GM19397 (cell line): Measurements from ENCODE around the gene ZMYM4.
"Not testable (repeated sequence)": the region's sequence is repeated elsewhere in the genome, so short reads cannot be mapped to it uniquely, and the experiment has no call there.

Source experiments
- ATAC-seq: cut with Tn5 transposase; IDR thresholded peaks from one replicate; pipeline ENCODE4 v1.9.1; 2021; ENCODE audit warnings: mild to moderate bottlenecking, moderate library complexity; ENCODE audit not compliant: unreplicated experiment

ZMYM4 gene

GRCh38 chr1:35320937-35321336 lies 52.4 kb downstream of the ZMYM4 start:
- no peak for ATAC-seq

DNA sequence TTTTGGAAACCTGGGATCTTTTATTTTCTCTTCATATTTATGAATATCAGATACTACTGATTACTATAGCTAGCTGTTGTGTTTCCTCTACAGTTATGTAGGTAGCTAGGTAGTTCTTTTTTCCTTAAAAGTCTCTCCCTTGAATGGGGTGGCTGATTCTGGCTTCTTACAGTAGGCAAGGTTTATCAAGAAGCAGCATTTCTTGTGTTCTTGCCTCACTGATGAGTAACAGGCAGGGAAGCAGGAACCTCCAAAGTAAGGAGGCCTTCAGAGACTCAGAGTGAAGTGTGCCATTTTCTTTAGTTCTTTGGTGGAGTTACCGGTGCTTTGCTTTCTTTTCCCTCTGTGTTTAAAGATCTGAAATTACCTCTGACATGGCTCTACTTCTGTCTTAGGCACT lies 56.0 kb downstream of the ZMYM4 start:
- no peak for ATAC-seq

GRCh38 chr1:35326246-35326866 lies 57.8 kb downstream of the ZMYM4 start:
- ATAC-seq, result no peak

GRCh38 chr1:35331618-35332017 lies 63.1 kb downstream of the ZMYM4 start:
- not testable (repeated sequence) for ATAC-seq

GRCh38 chr1:35334485-35334884 lies 66.0 kb downstream of the ZMYM4 start:
- no peak for ATAC-seq

- ATAC-seq, result no peak
Measured at GRCh38 chr1:35340519-35340918, 72.0 kb downstream of the ZMYM4 start.

GRCh38 chr1:35345439-35345981 lies 77.0 kb downstream of the ZMYM4 start:
- ATAC-seq, result no peak

DNA sequence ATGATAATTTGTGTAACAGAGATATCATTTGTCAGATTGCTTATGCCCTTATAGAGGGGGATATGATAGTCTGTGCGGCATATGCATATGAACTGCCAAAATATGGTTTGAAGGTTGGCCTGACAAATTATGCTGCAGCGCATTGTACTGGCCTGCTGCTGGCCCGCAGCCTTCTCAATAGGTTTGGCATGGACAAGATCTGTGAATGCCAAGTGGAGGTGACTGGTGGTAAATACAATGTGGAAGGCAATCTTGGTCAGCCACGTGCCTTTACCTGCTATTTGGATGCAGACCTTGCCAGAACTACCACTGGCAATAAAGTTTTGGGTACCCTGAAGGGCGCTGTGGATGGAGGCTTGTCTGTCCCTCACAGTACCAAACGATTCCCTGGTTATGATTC lies 82.4 kb downstream of the ZMYM4 start:
- no peak for ATAC-seq

DNA sequence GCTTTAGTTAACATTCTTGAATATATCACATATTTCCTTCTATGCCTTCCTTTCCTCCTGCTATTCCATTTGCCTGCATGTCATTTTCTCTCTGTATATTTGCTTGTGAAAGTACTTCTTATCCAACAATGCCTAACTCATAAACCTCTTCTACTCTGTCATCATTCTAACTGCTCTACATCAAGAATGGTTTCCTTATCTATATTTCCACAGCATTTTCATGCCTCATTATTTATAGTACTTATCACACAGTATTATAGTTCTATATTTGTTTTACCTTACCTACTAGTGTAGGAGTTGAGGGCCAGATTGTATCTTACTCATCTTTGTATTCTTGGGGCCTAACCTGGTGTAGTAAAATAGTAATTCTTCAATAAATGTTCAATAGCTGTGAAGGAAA lies 91.5 kb downstream of the ZMYM4 start:
- ATAC-seq, result no peak

GRCh38 chr1:35361638-35362037 lies 93.1 kb downstream of the ZMYM4 start:
- ATAC-seq, result no peak

DNA sequence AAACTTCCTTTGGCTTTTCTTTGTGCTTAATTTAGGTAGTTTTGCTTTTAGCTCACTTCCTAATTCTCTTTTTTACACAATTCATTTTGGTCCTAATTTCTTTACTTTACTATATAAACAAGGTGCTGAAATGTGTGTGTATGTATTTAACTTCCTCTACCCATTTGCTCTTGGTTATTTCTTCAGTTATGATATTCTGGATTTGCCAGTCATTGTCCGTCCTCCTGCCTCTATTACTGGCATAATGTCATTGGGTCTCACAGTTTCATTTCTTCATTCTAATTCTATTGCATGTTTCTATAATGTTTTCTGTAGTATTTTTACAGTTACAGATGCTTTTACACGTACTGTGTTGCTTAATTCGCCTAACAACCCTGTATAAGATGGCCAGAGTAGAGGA lies 96.2 kb downstream of the ZMYM4 start:
- no peak for ATAC-seq

DNA sequence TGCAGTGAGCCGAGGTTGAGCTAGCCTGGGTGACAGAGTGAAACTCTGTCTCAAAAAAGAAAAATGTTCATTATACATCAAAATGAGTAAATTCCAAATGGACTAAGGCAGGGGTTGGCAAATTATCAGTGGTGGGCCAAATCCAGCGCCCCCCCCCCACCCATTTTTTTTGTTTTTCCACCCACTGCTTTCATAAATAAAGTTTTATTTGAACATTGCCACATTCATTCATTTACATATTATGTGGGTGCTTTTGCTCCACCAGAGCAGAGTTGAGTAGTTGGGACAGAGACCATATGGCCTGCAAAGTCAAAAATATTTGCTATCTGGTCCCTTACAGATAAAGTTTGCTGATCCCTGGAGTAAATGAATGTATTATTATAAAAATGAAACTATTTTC lies 99.4 kb downstream of the ZMYM4 start:
- ATAC-seq, result no peak

DNA sequence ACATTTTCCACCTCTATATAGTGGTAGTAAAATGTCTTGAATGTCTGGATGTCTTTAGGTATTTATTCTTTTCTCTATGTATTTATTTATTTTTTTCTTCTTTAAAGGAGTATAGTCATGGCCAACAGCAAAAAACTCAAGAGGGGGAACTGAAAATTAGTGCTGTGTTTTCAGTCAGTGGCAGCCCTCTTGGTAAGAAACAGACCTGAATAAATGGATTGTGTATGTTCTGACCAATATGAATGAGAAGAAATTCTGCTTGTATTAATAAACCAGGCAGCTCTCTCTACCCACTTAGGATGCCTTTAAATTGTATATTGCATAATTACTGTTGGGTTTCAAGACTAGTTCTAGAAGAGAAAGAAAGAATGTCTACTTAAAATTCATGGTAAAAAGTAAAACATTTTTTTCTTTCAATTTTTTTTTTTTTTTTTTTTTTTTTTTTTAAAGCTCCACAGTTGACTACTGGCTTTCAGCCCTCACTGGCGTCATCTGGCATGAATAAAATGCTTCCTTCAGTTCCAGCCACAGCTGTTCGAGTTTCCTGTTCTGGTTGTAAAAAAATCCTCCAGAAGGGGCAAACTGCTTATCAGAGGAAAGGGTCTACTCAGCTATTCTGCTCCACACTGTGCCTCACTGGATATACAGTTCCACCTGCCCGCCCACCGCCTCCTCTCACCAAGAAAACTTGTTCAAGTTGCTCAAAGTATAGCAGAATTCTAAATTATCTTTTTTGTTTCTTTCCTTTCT lies 101.6 kb downstream of the ZMYM4 start:
- ATAC-seq, result no peak

GRCh38 chr1:35371506-35371905 lies 103.0 kb downstream of the ZMYM4 start:
- no peak for ATAC-seq

- ATAC-seq, result no peak
Measured at GRCh38 chr1:35377555-35377954, 109.0 kb downstream of the ZMYM4 start.

DNA sequence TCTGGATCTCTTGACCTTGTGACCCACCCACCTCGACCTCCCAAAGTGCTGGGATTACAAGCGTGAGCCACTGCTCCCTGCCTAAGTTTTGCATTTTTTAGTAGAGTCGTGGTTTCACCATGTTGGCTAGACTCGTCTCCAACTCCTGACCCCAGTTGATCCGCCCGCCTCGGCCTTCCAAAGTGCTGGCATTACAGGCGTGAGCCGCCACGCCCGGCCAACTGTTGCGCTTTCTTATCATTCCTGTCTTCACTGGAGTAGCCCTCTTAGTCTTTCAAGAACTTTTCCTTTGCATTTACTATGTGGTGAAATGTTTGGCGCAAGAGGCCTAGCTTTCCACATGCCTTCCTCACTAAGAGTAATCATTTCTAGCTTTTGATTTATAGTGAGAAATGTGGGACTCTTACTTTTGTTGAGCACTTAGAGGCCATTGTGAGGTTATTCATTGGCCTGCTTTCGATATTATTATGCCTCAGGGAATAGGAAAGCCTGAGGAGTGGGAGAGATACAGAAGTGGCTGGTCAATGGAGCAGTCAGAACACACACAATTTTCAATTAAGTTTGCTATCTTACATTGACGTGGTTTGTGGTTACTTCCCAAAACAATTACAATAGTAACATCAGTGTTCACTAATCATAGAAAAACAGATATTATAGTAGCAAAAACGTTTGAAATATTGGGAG lies 111.0 kb downstream of the ZMYM4 start:
- no peak for ATAC-seq

DNA sequence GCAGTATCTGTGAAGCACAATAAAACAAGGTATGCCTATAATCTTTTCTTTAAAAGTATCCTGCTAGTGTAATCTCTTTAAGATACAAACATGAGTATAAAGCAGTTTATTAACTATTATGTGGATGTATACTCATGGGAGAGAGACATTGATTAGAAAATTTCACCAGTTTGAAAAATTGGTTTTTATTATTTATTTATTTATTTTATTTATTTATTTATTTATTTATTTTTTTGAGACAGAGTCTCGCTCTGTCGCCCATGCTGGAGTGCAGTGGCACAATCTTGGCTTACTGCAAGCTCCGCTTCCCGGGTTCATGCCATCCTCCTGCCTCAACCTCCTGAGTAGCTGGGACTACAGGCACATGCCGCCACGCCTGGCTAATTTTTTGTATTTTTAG lies 111.6 kb downstream of the ZMYM4 start:
- not testable (repeated sequence) for ATAC-seq

DNA sequence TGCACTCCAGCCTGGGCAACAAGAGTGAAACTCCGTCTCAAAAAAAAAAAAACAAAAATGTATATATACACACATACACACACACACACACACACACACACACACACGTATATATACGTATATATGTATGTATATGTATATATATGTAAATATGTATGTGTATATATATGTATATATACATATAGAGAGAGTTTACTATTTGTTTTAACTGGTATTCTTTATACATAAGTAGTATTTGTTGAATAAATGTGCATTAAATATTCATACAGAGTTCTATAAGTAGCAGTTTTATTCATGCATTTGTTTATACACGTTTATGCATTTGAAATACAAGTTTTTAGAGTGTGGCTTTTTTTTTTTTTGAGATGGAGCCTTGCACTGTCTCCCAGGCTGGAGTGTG lies 113.6 kb downstream of the ZMYM4 start:
- ATAC-seq, result no peak

DNA sequence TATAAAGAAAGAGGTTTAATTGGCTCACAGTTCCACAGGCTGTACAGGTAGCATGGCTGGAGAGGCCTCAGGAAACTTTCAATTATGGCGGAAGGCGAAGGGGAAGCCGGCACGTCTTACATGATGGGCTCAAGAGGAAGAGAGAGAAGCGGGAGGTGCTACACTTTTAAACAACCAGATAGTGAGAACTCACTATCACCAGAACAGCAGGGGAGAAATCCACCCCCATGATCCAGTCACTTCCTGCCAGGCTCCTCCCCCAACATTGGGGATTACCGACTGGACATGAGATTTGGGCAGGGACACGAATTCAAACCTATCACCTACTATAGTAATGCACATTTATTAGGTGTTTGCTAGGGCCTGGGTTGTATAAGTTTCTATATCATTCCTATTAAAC lies 117.8 kb downstream of the ZMYM4 start:
- no peak for ATAC-seq

GRCh38 chr1:35386959-35387358 lies 118.5 kb downstream of the ZMYM4 start:
- ATAC-seq, result no peak

- ATAC-seq, result no peak
Measured at GRCh38 chr1:35390600-35391494, 122.3 kb downstream of the ZMYM4 start.
